CD14-positive monocyte (primary cell): ENCODE measurements around the gene RIC8A. TPM values are rescaled to one million over a fixed set of nuclear protein-coding genes. Genes with fewer than 3 reads are reported as not detected.

Source experiments
- DNase-seq, 3 donors: peaks; one replicate each; pipeline ENCODE4 v3.0.0-alpha.2; 2011 to 2022
- H2AFZ ChIP-seq: 2 replicates; pipeline ENCODE4 v1.6.0; 2012; ENCODE audit warnings: mild to moderate bottlenecking, low read depth, low read length, inconsistent platforms; ENCODE audit not compliant: insufficient read depth, poor library complexity, severe bottlenecking
- H3K27ac ChIP-seq, 2 donors: 1 replicate in 1 of 2; 2 replicates in 1 of 2; pipeline ENCODE4 v1.5.1; 2012 to 2013; ENCODE audit warnings: low read length in 2 of 2, control low read depth in 1 of 2, inconsistent platforms in 1 of 2, low read depth in 1 of 2, mild to moderate bottlenecking in 1 of 2
- H3K27me3 ChIP-seq, 2 donors: one replicate each; pipeline versions ENCODE4 v1.6.0 to v1.6.1; 2011 to 2013; ENCODE audit warnings: low read length in 2 of 2; ENCODE audit not compliant: control insufficient read depth in 2 of 2, insufficient read depth in 2 of 2
- H3K36me3 ChIP-seq, 2 donors: replicated peaks in 1 of 2; 1 replicate in 1 of 2; 2 replicates in 1 of 2; pipeline versions ENCODE4 v1.5.1 to v1.6.1; 2012 to 2013; ENCODE audit warnings: low read length in 2 of 2, control low read depth in 1 of 2, inconsistent platforms in 1 of 2, mild to moderate bottlenecking in 1 of 2; ENCODE audit not compliant: insufficient read depth in 2 of 2, control insufficient read depth in 1 of 2
- H3K4me1 ChIP-seq, 2 donors: 1 replicate in 1 of 2; 2 replicates in 1 of 2; pipeline versions ENCODE4 v1.5.1 to v1.6.1; 2012 to 2013; ENCODE audit warnings: low read length in 2 of 2, control low read depth in 1 of 2, inconsistent platforms in 1 of 2, mild to moderate bottlenecking in 1 of 2, moderate library complexity in 1 of 2; ENCODE audit not compliant: insufficient read depth in 2 of 2, control insufficient read depth in 1 of 2
- H3K4me2 ChIP-seq: replicated peaks from 2 replicates; pipeline ENCODE3; 2012; ENCODE audit warnings: low read length, moderate library complexity, mild to moderate bottlenecking; ENCODE audit not compliant: poor library complexity, severe bottlenecking; ENCODE audit errors: extremely low read depth
- H3K4me3 ChIP-seq, 3 experiments: fragments of 200-600 bp in 1 of 3; sonication (generic) in 1 of 3; replicated peaks in 1 of 3; 1 replicate in 2 of 3; 2 replicates in 1 of 3; pipeline ENCODE4 v1.5.1; 2011 to 2013; ENCODE audit warnings: low read length in 3 of 3, mild to moderate bottlenecking in 3 of 3, control low read depth in 2 of 3, low read depth in 2 of 3, inconsistent platforms in 1 of 3, moderate library complexity in 1 of 3
- H3K79me2 ChIP-seq: 2 replicates; pipeline ENCODE4 v1.6.0; 2012; ENCODE audit warnings: mild to moderate bottlenecking, control low read depth, inconsistent platforms, low read length, moderate library complexity; ENCODE audit not compliant: insufficient read depth
- H3K9ac ChIP-seq: 2 replicates; pipeline ENCODE4 v1.6.0; 2017; ENCODE audit warnings: low read length, mild to moderate bottlenecking; ENCODE audit not compliant: insufficient read depth, poor library complexity, severe bottlenecking
- H3K9me3 ChIP-seq, 2 donors: replicated peaks in 1 of 2; 1 replicate in 1 of 2; 2 replicates in 1 of 2; pipeline versions ENCODE4 v1.5.1 to v1.6.1; 2012 to 2013; ENCODE audit warnings: low read length in 2 of 2, control low read depth in 1 of 2; ENCODE audit not compliant: control insufficient read depth in 1 of 2, insufficient read depth in 1 of 2
- H4K20me1 ChIP-seq: 2 replicates; pipeline ENCODE4 v1.6.0; 2012; ENCODE audit warnings: mild to moderate bottlenecking, low read length, control low read depth, moderate library complexity; ENCODE audit not compliant: insufficient read depth
- H3K27ac Mint-ChIP-seq, 7 donors: one replicate each; pipeline ENCODE4 v1.8.0; 2020; ENCODE audit warnings: mild to moderate bottlenecking in 7 of 7, mixed read lengths in 7 of 7, moderate library complexity in 6 of 7, inconsistent platforms in 2 of 7
- H3K27me3 Mint-ChIP-seq, 3 donors: one replicate each; pipeline ENCODE4 v1.8.0; 2021 to 2022; ENCODE audit warnings: low read depth in 3 of 3, mild to moderate bottlenecking in 3 of 3, mixed read lengths in 3 of 3, moderate library complexity in 3 of 3, inconsistent platforms in 1 of 3
- H3K36me3 Mint-ChIP-seq, 2 donors: one replicate each; pipeline ENCODE4 v1.8.0; 2020; ENCODE audit warnings: mixed read lengths in 2 of 2, inconsistent platforms in 1 of 2, mild to moderate bottlenecking in 1 of 2
- H3K4me1 Mint-ChIP-seq: one replicate; pipeline ENCODE4 v1.8.0; 2020; ENCODE audit warnings: mild to moderate bottlenecking, mixed read lengths
- H3K4me3 Mint-ChIP-seq, 2 donors: one replicate each; pipeline ENCODE4 v1.8.0; 2020; ENCODE audit warnings: mild to moderate bottlenecking in 2 of 2, mixed read lengths in 2 of 2, moderate library complexity in 1 of 2
- H3K9me3 Mint-ChIP-seq, 7 donors: one replicate each; pipeline ENCODE4 v1.8.0; 2020 to 2022; ENCODE audit warnings: mixed read lengths in 7 of 7, mild to moderate bottlenecking in 6 of 7, moderate library complexity in 6 of 7, inconsistent platforms in 2 of 7
- WGBS: methylation state at CpG from one replicate; pipeline ENCODE4 v1.1.5; 2013; ENCODE audit warnings: missing lambda C conversion rate; ENCODE audit not compliant: insufficient coverage; 5-methylcytosine and 5-hydroxymethylcytosine counted together
- intact Hi-C, 2 donors: fragments of 100-400 bp; cut with micrococcal nuclease; formaldehyde crosslinking; loops; one replicate each; pipeline versions ENCODE4 v1.15.0 to v1.15.1; 2023
- polyA plus RNA-seq, 3 donors: library from polyadenylated mRNA; depleted of rRNA in 1 of 3; unstranded in 2 of 3; stranded (reverse) in 1 of 3; fragments of 300-500 nt in 2 of 3; fragments of >200 nt in 1 of 3; fragmentation: Illumina TruSeq in 2 of 3; gene quantifications; 1 replicate in 2 of 3; 2 replicates in 1 of 3; pipeline ENCODE4 v1.2.3, GENCODE V29; 2012 to 2021
- TF ChIP-seq, protein P1 (sequence below): fragments of 200-600 bp; IDR thresholded peaks from one replicate; pipeline ENCODE4 v1.8.0; 2022; ENCODE audit warnings: antibody characterized with exemption, mild to moderate bottlenecking

RIC8A gene
- polyA plus RNA-seq, 3 donors: 51.1 to 79.1 (median 56.5) TPM

- Histone ChIP-seq H2AFZ (no peak overlapping the region), H3K79me2 (no peaks in the 10 kb centered on the region), H3K27me3 (no peaks in the 10 kb centered on the region), H3K4me1 (no peaks in the 10 kb centered on the region), H3K4me2 (no peak overlapping the region), H3K4me3 (no peak overlapping the region), H3K36me3 (peaks cover 0 to 7% of the 10 kb centered on the region in 2 donors), H4K20me1 (no peaks in the 10 kb centered on the region), H3K9me3 (no peaks in the 10 kb centered on the region), H3K27ac (no peak overlapping the region), H3K9ac (no peak overlapping the region)
- TF ChIP-seq, protein P1, sequence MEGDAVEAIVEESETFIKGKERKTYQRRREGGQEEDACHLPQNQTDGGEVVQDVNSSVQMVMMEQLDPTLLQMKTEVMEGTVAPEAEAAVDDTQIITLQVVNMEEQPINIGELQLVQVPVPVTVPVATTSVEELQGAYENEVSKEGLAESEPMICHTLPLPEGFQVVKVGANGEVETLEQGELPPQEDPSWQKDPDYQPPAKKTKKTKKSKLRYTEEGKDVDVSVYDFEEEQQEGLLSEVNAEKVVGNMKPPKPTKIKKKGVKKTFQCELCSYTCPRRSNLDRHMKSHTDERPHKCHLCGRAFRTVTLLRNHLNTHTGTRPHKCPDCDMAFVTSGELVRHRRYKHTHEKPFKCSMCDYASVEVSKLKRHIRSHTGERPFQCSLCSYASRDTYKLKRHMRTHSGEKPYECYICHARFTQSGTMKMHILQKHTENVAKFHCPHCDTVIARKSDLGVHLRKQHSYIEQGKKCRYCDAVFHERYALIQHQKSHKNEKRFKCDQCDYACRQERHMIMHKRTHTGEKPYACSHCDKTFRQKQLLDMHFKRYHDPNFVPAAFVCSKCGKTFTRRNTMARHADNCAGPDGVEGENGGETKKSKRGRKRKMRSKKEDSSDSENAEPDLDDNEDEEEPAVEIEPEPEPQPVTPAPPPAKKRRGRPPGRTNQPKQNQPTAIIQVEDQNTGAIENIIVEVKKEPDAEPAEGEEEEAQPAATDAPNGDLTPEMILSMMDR: no peak
- H3K27me3 Mint-ChIP-seq: peaks cover 0 to 2% (median 1%) of the 10 kb centered on the region in 3 donors
- H3K4me3 Mint-ChIP-seq: no peak overlapping the region
- H3K9me3 Mint-ChIP-seq: no peaks in the 10 kb centered on the region
- H3K4me1 Mint-ChIP-seq: no peaks in the 10 kb centered on the region
- DNase-seq: no peak
- intact Hi-C loops: no loop called here
- H3K36me3 Mint-ChIP-seq: peaks cover 24% of the 10 kb centered on the region in 2 donors
- WGBS: 94% methylated on average over 3 of the region's 6 CpGs
- no peak overlapping the region for H3K27ac Mint-ChIP-seq
Observed at GRCh38 chr11:227824-228379, 20.4 kb downstream of the RIC8A start.

DNA sequence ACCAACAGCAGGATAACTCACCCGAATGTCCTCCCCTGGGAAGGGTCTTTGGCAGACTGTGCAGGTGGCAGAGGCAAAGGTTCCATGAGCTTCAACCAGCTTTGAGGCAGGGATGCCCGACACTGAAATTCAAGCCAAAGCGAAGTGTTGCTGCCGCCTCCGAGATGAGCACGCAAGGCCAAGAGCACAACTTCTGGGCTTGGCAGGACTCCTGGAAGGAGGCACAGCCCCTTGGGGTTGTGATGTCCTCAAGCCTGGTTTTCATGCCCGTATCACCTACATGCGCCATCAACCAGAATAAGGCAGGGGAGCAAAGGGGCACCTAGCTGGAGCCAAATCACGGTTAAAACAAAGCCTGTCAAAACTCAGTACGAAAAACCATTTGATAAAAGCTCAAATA, 22.9 kb downstream of the RIC8A start:
- 97% methylated on average over 10 of the region's 10 CpGs for WGBS

More for the DNA sequence above, 22.9 kb downstream of the RIC8A start:
- H3K4me3 Mint-ChIP-seq: no peak overlapping the region
- H3K9me3 Mint-ChIP-seq: no peaks in the 10 kb centered on the region
- Histone ChIP-seq H3K9ac (no peak overlapping the region), H2AFZ (no peak overlapping the region), H3K27me3 (no peaks in the 10 kb centered on the region), H3K9me3 (no peaks in the 10 kb centered on the region), H3K4me1 (peaks cover 4% of the 10 kb centered on the region in 2 donors), H3K36me3 (no peaks in the 10 kb centered on the region), H4K20me1 (no peaks in the 10 kb centered on the region), H3K4me3 (no peak overlapping the region), H3K27ac (no peak overlapping the region), H3K79me2 (no peaks in the 10 kb centered on the region), H3K4me2 (no peak overlapping the region)
- H3K36me3 Mint-ChIP-seq: peaks cover 17 to 18% of the 10 kb centered on the region in 2 donors
- TF ChIP-seq, protein P1: no peak
- peaks cover 5% of the 10 kb centered on the region for H3K4me1 Mint-ChIP-seq
- H3K27me3 Mint-ChIP-seq: peaks cover 1 to 6% (median 2%) of the 10 kb centered on the region in 3 donors
- intact Hi-C loops: no loop called here
- DNase-seq: no peak
- H3K27ac Mint-ChIP-seq: no peak overlapping the region
